ENCODE data around the gene CPEB2.

CPEB2 gene

GRCh38 chr4:15001248-15001868, 923 bp upstream of the CPEB2 start:
- peaks cover 0 to 12% of the 10 kb centered on the region in 2 donors for H3K36me3 ChIP-seq (ENCODE audit: control insufficient read depth in 1 of 2, insufficient read depth in 2 of 2, low read length in 2 of 2)
- no peaks in the 10 kb centered on the region for H3K27me3 ChIP-seq (ENCODE audit: low read depth, low read length)
- H3K4me1 ChIP-seq (ENCODE audit: control insufficient read depth in 1 of 2, insufficient read depth in 2 of 2, low read length in 2 of 2), result peaks cover 0 to 9% of the 10 kb centered on the region in 2 donors
- peaks cover 0 to 3% of the 10 kb centered on the region in 2 donors for H3K9me3 ChIP-seq (ENCODE audit: control insufficient read depth in 1 of 2, low read length in 2 of 2)
- peak overlapping the region; percentile 88 to 96 for H3K4me3 ChIP-seq (ENCODE audit: low read depth in 1 of 2, low read length in 2 of 2)
- peak overlapping the region; percentile 97 for H3K27ac ChIP-seq (ENCODE audit: low read length)

GRCh38 chr4:15002659-15003400, 549 bp downstream of the CPEB2 start:
- no peaks in the 10 kb centered on the region for H3K27me3 ChIP-seq (ENCODE audit: low read depth, low read length)
- peaks cover under 1 to 12% of the 10 kb centered on the region in 2 donors for H3K36me3 ChIP-seq (ENCODE audit: control insufficient read depth in 1 of 2, insufficient read depth in 2 of 2, low read length in 2 of 2)
- H3K4me3 ChIP-seq (ENCODE audit: low read depth in 1 of 2, low read length in 2 of 2), result peak overlapping the region; percentile 88 to 96
- no peaks in the 10 kb centered on the region for H3K9me3 ChIP-seq (ENCODE audit: control insufficient read depth in 1 of 2, low read length in 2 of 2)
- H3K4me1 ChIP-seq (ENCODE audit: control insufficient read depth in 1 of 2, insufficient read depth in 2 of 2, low read length in 2 of 2), result peaks cover 0 to 14% of the 10 kb centered on the region in 2 donors
- H3K27ac ChIP-seq (ENCODE audit: low read length), result peak overlapping the region; percentile 98

- Histone ChIP-seq H3K9me3 (ENCODE audit: control insufficient read depth in 1 of 2, low read length in 2 of 2) (no peaks in the 10 kb centered on the region), H3K36me3 (ENCODE audit: control insufficient read depth in 1 of 2, insufficient read depth in 2 of 2, low read length in 2 of 2) (peaks cover 4 to 15% of the 10 kb centered on the region in 2 donors), H3K4me3 (ENCODE audit: low read depth in 1 of 2, low read length in 2 of 2) (peak overlapping the region; percentile 88 to 96), H3K4me1 (ENCODE audit: control insufficient read depth in 1 of 2, insufficient read depth in 2 of 2, low read length in 2 of 2) (peaks cover 0 to 19% of the 10 kb centered on the region in 2 donors), H3K27me3 (ENCODE audit: low read depth, low read length) (no peaks in the 10 kb centered on the region), H3K27ac (ENCODE audit: low read length) (peak overlapping the region; percentile 98)
These were observed 1.2 kb downstream of the CPEB2 start for GRCh38 chr4:15003401-15003890.

- Histone ChIP-seq H3K27ac (ENCODE audit: low read length) (peak overlapping the region; percentile 88), H3K27me3 (ENCODE audit: low read depth, low read length) (no peaks in the 10 kb centered on the region), H3K4me1 (ENCODE audit: control insufficient read depth in 1 of 2, insufficient read depth in 2 of 2, low read length in 2 of 2) (peaks cover 0 to 19% of the 10 kb centered on the region in 2 donors), H3K4me3 (ENCODE audit: low read depth in 1 of 2, low read length in 2 of 2) (peak overlapping the region; percentile 79 to 87), H3K36me3 (ENCODE audit: control insufficient read depth in 1 of 2, insufficient read depth in 2 of 2, low read length in 2 of 2) (peaks cover 8 to 15% of the 10 kb centered on the region in 2 donors), H3K9me3 (ENCODE audit: control insufficient read depth in 1 of 2, low read length in 2 of 2) (no peaks in the 10 kb centered on the region)
These were observed 1.8 kb downstream of the CPEB2 start for GRCh38 chr4:15003891-15004738.

GRCh38 chr4:15004739-15005301, 2.5 kb downstream of the CPEB2 start:
- peaks cover 13 to 15% of the 10 kb centered on the region in 2 donors for H3K36me3 ChIP-seq (ENCODE audit: control insufficient read depth in 1 of 2, insufficient read depth in 2 of 2, low read length in 2 of 2)
- H3K27ac ChIP-seq (ENCODE audit: low read length), result peak overlapping the region; percentile 88
- peaks cover 0 to 23% of the 10 kb centered on the region in 2 donors for H3K4me1 ChIP-seq (ENCODE audit: control insufficient read depth in 1 of 2, insufficient read depth in 2 of 2, low read length in 2 of 2)
- H3K4me3 ChIP-seq (ENCODE audit: low read depth in 1 of 2, low read length in 2 of 2), result peak overlapping the region; percentile 79 to 87
- no peaks in the 10 kb centered on the region for H3K9me3 ChIP-seq (ENCODE audit: control insufficient read depth in 1 of 2, low read length in 2 of 2)
- no peaks in the 10 kb centered on the region for H3K27me3 ChIP-seq (ENCODE audit: low read depth, low read length)

GRCh38 chr4:15005474-15006115, 3.3 kb downstream of the CPEB2 start:
- Histone ChIP-seq H3K27me3 (ENCODE audit: low read depth, low read length) (no peaks in the 10 kb centered on the region), H3K36me3 (ENCODE audit: control insufficient read depth in 1 of 2, insufficient read depth in 2 of 2, low read length in 2 of 2) (peaks cover 13 to 15% of the 10 kb centered on the region in 2 donors), H3K9me3 (ENCODE audit: control insufficient read depth in 1 of 2, low read length in 2 of 2) (no peaks in the 10 kb centered on the region), H3K27ac (ENCODE audit: low read length) (peak overlapping the region; percentile 88), H3K4me3 (ENCODE audit: low read depth in 1 of 2, low read length in 2 of 2) (peak overlapping the region; percentile 79 to 87), H3K4me1 (ENCODE audit: control insufficient read depth in 1 of 2, insufficient read depth in 2 of 2, low read length in 2 of 2) (peaks cover 0 to 30% of the 10 kb centered on the region in 2 donors)

- Histone ChIP-seq H3K4me3 (ENCODE audit: low read depth in 1 of 2, low read length in 2 of 2) (peak overlapping the region; percentile 79 to 87), H3K27ac (ENCODE audit: low read length) (no peak overlapping the region), H3K9me3 (ENCODE audit: control insufficient read depth in 1 of 2, low read length in 2 of 2) (no peaks in the 10 kb centered on the region), H3K36me3 (ENCODE audit: control insufficient read depth in 1 of 2, insufficient read depth in 2 of 2, low read length in 2 of 2) (peaks cover 13 to 14% of the 10 kb centered on the region in 2 donors), H3K4me1 (ENCODE audit: control insufficient read depth in 1 of 2, insufficient read depth in 2 of 2, low read length in 2 of 2) (peaks cover 0 to 35% of the 10 kb centered on the region in 2 donors), H3K27me3 (ENCODE audit: low read depth, low read length) (no peaks in the 10 kb centered on the region)
These were observed 4.2 kb downstream of the CPEB2 start for GRCh38 chr4:15006416-15007024.

GRCh38 chr4:15007201-15007600, 4.9 kb downstream of the CPEB2 start:
- H3K4me3 ChIP-seq (ENCODE audit: low read depth in 1 of 2, low read length in 2 of 2), result no peak overlapping the region
- H3K36me3 ChIP-seq (ENCODE audit: control insufficient read depth in 1 of 2, insufficient read depth in 2 of 2, low read length in 2 of 2), result peaks cover 13 to 16% of the 10 kb centered on the region in 2 donors
- peaks cover 0 to 41% of the 10 kb centered on the region in 2 donors for H3K4me1 ChIP-seq (ENCODE audit: control insufficient read depth in 1 of 2, insufficient read depth in 2 of 2, low read length in 2 of 2)
- H3K27ac ChIP-seq (ENCODE audit: low read length), result no peak overlapping the region
- no peaks in the 10 kb centered on the region for H3K9me3 ChIP-seq (ENCODE audit: control insufficient read depth in 1 of 2, low read length in 2 of 2)
- no peaks in the 10 kb centered on the region for H3K27me3 ChIP-seq (ENCODE audit: low read depth, low read length)

GRCh38 chr4:15010038-15010585, 7.8 kb downstream of the CPEB2 start:
- H3K27me3 ChIP-seq (ENCODE audit: low read depth, low read length), result no peaks in the 10 kb centered on the region
- no peak overlapping the region for H3K27ac ChIP-seq (ENCODE audit: low read length)
- no peak overlapping the region for H3K4me3 ChIP-seq (ENCODE audit: low read depth in 1 of 2, low read length in 2 of 2)
- peaks cover 9 to 13% of the 10 kb centered on the region in 2 donors for H3K36me3 ChIP-seq (ENCODE audit: control insufficient read depth in 1 of 2, insufficient read depth in 2 of 2, low read length in 2 of 2)
- H3K4me1 ChIP-seq (ENCODE audit: control insufficient read depth in 1 of 2, insufficient read depth in 2 of 2, low read length in 2 of 2), result peaks cover 0 to 50% of the 10 kb centered on the region in 2 donors
- no peaks in the 10 kb centered on the region for H3K9me3 ChIP-seq (ENCODE audit: control insufficient read depth in 1 of 2, low read length in 2 of 2)

GRCh38 chr4:15011166-15011565, 8.9 kb downstream of the CPEB2 start:
- Histone ChIP-seq H3K9me3 (ENCODE audit: control insufficient read depth in 1 of 2, low read length in 2 of 2) (no peaks in the 10 kb centered on the region), H3K36me3 (ENCODE audit: control insufficient read depth in 1 of 2, insufficient read depth in 2 of 2, low read length in 2 of 2) (peaks cover 9 to 13% of the 10 kb centered on the region in 2 donors), H3K4me3 (ENCODE audit: low read depth in 1 of 2, low read length in 2 of 2) (no peak overlapping the region), H3K27ac (ENCODE audit: low read length) (no peak overlapping the region), H3K27me3 (ENCODE audit: low read depth, low read length) (no peaks in the 10 kb centered on the region), H3K4me1 (ENCODE audit: control insufficient read depth in 1 of 2, insufficient read depth in 2 of 2, low read length in 2 of 2) (peaks cover 0 to 44% of the 10 kb centered on the region in 2 donors)
